SW 1271 (cell line): Measurements from ENCODE around the gene DPH7.
"Not testable (repeated sequence)": the region's sequence is repeated elsewhere in the genome, so short reads cannot be mapped to it uniquely, and the experiment has no call there.

Experiments used
- DNase-seq, 2 experiments: peaks; one replicate each; lab custom pipeline; 2025; lab: John Stamatoyannopoulos, UW

DPH7 gene

GRCh38 chr9:137578518-137579258 lies at the start of gene DPH7:
TSS of gene DPH7 (minus strand) at chr9:137578925. CDS start at chr9:137578777, 148 bp downstream.
- DNase-seq = peak; percentile 90

- not testable (repeated sequence) for DNase-seq
Measured at GRCh38 chr9:137627406-137627805, 48.7 kb upstream of the DPH7 start.

GRCh38 chr9:137626464-137626863 lies 47.7 kb upstream of the DPH7 start:
- DNase-seq = no peak

GRCh38 chr9:137622211-137622610 lies 43.5 kb upstream of the DPH7 start:
- not testable (repeated sequence) for DNase-seq

GRCh38 chr9:137621131-137621757 lies 42.5 kb upstream of the DPH7 start:
- DNase-seq = peak in 1 of 2 experiments; percentile 43

GRCh38 chr9:137620581-137620980 lies 41.9 kb upstream of the DPH7 start:
- no peak for DNase-seq

- DNase-seq = no peak
Measured at GRCh38 chr9:137620048-137620405, 41.3 kb upstream of the DPH7 start.

- DNase-seq = peak in 1 of 2 experiments; percentile 39
Measured at GRCh38 chr9:137619240-137620047, 40.7 kb upstream of the DPH7 start.

- peak; percentile 82 to 84 for DNase-seq
Measured at GRCh38 chr9:137618105-137619067, 39.7 kb upstream of the DPH7 start, which contains the start of gene EHMT1. TSS of gene EHMT1 (plus strand) at chr9:137619005. CDS start at chr9:137619029, 24 bp downstream.

GRCh38 chr9:137615387-137615871 lies 36.7 kb upstream of the DPH7 start:
- no peak for DNase-seq

GRCh38 chr9:137614631-137615386 lies 36.1 kb upstream of the DPH7 start:
- no peak for DNase-seq

GRCh38 chr9:137613738-137614523 lies 35.2 kb upstream of the DPH7 start:
- no peak for DNase-seq

GRCh38 chr9:137613259-137613658 lies 34.5 kb upstream of the DPH7 start:
- DNase-seq = no peak

GRCh38 chr9:137612741-137613142 lies 34.0 kb upstream of the DPH7 start:
- DNase-seq = no peak

- DNase-seq = peak; percentile 93
Measured at GRCh38 chr9:137611623-137612609, 33.2 kb upstream of the DPH7 start.

- DNase-seq = no peak
Measured at GRCh38 chr9:137610944-137611343, 32.2 kb upstream of the DPH7 start.

- DNase-seq = no peak
Measured at GRCh38 chr9:137607141-137607857, 28.6 kb upstream of the DPH7 start.

GRCh38 chr9:137606734-137607138 lies 28.0 kb upstream of the DPH7 start:
- no peak for DNase-seq
